ENCODE data around the gene MAP1LC3B. TPM values are rescaled to one million over a fixed set of nuclear protein-coding genes. Genes with fewer than 3 reads are reported as not detected.

MAP1LC3B gene
- total RNA-seq, 2 experiments from 2014 or later, result 55.3 to 58.1 TPM

GRCh38 chr16:87409153-87409552 lies 17.0 kb downstream of the MAP1LC3B start:
- ChIA-PET CTCF (interaction anchor here (2.1 kb wide), 1 partner anchor 227 kb away, joined by 6 read pairs; no protein-coding TSS in a partner anchor), POLR2A (no interaction called here)
- intact Hi-C loops (cut with micrococcal nuclease), result no loop called here
- no peak overlapping the region for H3K4me3 Mint-ChIP-seq
- H3K27me3 Mint-ChIP-seq, result no peaks in the 10 kb centered on the region
- no peak overlapping the region for H3K27ac Mint-ChIP-seq
- H3K4me1 Mint-ChIP-seq (ENCODE audit: low read depth), result peaks cover 4% of the 10 kb centered on the region
- no peak for TF ChIP-seq CTCF (IDR thresholded peaks at IDR 0.05)
- DNase-seq (no peak), ATAC-seq (no peak)
- no peaks in the 10 kb centered on the region for H3K9me3 Mint-ChIP-seq
- peaks cover 6% of the 10 kb centered on the region for H3K36me3 Mint-ChIP-seq (ENCODE audit: low read depth)

- no peak overlapping the region for H3K27ac Mint-ChIP-seq
Measured at GRCh38 chr16:87409781-87410180, 17.6 kb downstream of the MAP1LC3B start.

GRCh38 chr16:87410530-87410929 lies 18.4 kb downstream of the MAP1LC3B start:
- Mint-ChIP-seq H3K4me1 (ENCODE audit: low read depth) (peaks cover 4% of the 10 kb centered on the region), H3K36me3 (ENCODE audit: low read depth) (peaks cover 6% of the 10 kb centered on the region), H3K27me3 (no peaks in the 10 kb centered on the region), H3K4me3 (no peak overlapping the region), H3K27ac (no peak overlapping the region), H3K9me3 (no peaks in the 10 kb centered on the region)
- no peak for ATAC-seq
- intact Hi-C loops (cut with micrococcal nuclease), result no loop called here
- CTCF ChIA-PET, result interaction anchor here (0.9 to 2.1 kb wide), 2 partner anchors 17 to 225 kb away, joined by 3 to 6 read pairs; no protein-coding TSS in a partner anchor
- no peak for DNase-seq
- no peak for TF ChIP-seq CTCF (IDR thresholded peaks at IDR 0.05)
- POLR2A ChIA-PET, result no interaction called here

More at GRCh38 chr16:87409781-87410180, 17.6 kb downstream of the MAP1LC3B start:
- Mint-ChIP-seq H3K9me3 (no peaks in the 10 kb centered on the region), H3K4me1 (ENCODE audit: low read depth) (peaks cover 4% of the 10 kb centered on the region), H3K27me3 (no peaks in the 10 kb centered on the region), H3K36me3 (ENCODE audit: low read depth) (peaks cover 6% of the 10 kb centered on the region), H3K4me3 (no peak overlapping the region)
- CTCF ChIA-PET, result interaction anchor here (0.6 to 2.1 kb wide), 4 partner anchors 16 to 226 kb away, joined by 3 to 6 read pairs (median 3); no protein-coding TSS in a partner anchor
- DNase-seq (no peak), ATAC-seq (no peak)
- intact Hi-C loops (cut with micrococcal nuclease), result no loop called here
- TF ChIP-seq CTCF (IDR thresholded peaks at IDR 0.05), result no peak
- POLR2A ChIA-PET, result interaction anchor here (0.6 kb wide), 1 partner anchor 53 kb away, joined by 3 read pairs; no protein-coding TSS in a partner anchor

- ATAC-seq (no peak), DNase-seq (no peak)
- Mint-ChIP-seq H3K27me3 (no peaks in the 10 kb centered on the region), H3K4me3 (no peak overlapping the region), H3K36me3 (ENCODE audit: low read depth) (peaks cover 6% of the 10 kb centered on the region), H3K9me3 (no peaks in the 10 kb centered on the region), H3K27ac (no peak overlapping the region), H3K4me1 (ENCODE audit: low read depth) (peaks cover 4% of the 10 kb centered on the region)
- ChIA-PET CTCF (no interaction called here), POLR2A (no interaction called here)
- intact Hi-C loops (cut with micrococcal nuclease), result no loop called here
- TF ChIP-seq CTCF (IDR thresholded peaks at IDR 0.05), result no peak
Measured at GRCh38 chr16:87410968-87411367, 18.8 kb downstream of the MAP1LC3B start.

GRCh38 chr16:87411375-87412271 lies 19.5 kb downstream of the MAP1LC3B start:
- ChIA-PET CTCF (no interaction called here), POLR2A (no interaction called here)
- intact Hi-C loops (cut with micrococcal nuclease), result no loop called here
- Mint-ChIP-seq H3K27me3 (no peaks in the 10 kb centered on the region), H3K27ac (no peak overlapping the region), H3K4me1 (ENCODE audit: low read depth) (peaks cover 4% of the 10 kb centered on the region), H3K9me3 (no peaks in the 10 kb centered on the region), H3K4me3 (no peak overlapping the region), H3K36me3 (ENCODE audit: low read depth) (peaks cover 6% of the 10 kb centered on the region)
- TF ChIP-seq CTCF (IDR thresholded peaks at IDR 0.05), result no peak
- ATAC-seq, result no peak
- DNase-seq, result no peak

Measured in activated CD8-positive, alpha-beta T cell treated with anti-CD3 and anti-CD28 coated beads for 36 hours (primary cell).